GM12801 (cell line): ENCODE measurements around the gene SH3RF2.

Source experiments
- CTCF ChIP-seq: IDR thresholded peaks from one replicate; pipeline ENCODE4 v1.5.1; 2011; ENCODE audit warnings: control low read depth; ENCODE audit not compliant: insufficient read length; ENCODE audit errors: extremely low read depth

Gene SH3RF2

GRCh38 chr5:146088098-146088497 is 151.7 kb downstream of the SH3RF2 start:
- no peak for TF ChIP-seq CTCF

- TF ChIP-seq CTCF: no peak
These were observed 152.9 kb downstream of the SH3RF2 start for GRCh38 chr5:146089287-146089686.

GRCh38 chr5:146091881-146092280 is 155.5 kb downstream of the SH3RF2 start:
- no peak for TF ChIP-seq CTCF

- TF ChIP-seq CTCF: no peak
These were observed 161.7 kb downstream of the SH3RF2 start for GRCh38 chr5:146098047-146098446.

GRCh38 chr5:146101646-146102045 is 165.3 kb downstream of the SH3RF2 start:
- TF ChIP-seq CTCF: no peak

GRCh38 chr5:146103594-146103993 is 167.2 kb downstream of the SH3RF2 start:
- TF ChIP-seq CTCF: no peak

GRCh38 chr5:146105477-146105876 is 169.1 kb downstream of the SH3RF2 start, which contains the start of gene PLAC8L1:
PLAC8L1 (minus strand) TSS chr5:146105577; CDS start chr5:146104311, 1,266 bp downstream.
- no peak for TF ChIP-seq CTCF

- TF ChIP-seq CTCF: no peak
These were observed 171.5 kb downstream of the SH3RF2 start for GRCh38 chr5:146107901-146108300.
